NOMO-1 treated with dmso at 0.1 percent for 144 hours (cell line): Measurements from ENCODE around the gene SERF1A.
"Not testable (repeated sequence)": the region's sequence is repeated elsewhere in the genome, so short reads cannot be mapped to it uniquely, and the experiment has no call there.

Experiments used
- DNase-seq: peaks from one replicate; lab custom pipeline; 2025; ENCODE audit not compliant: unreplicated experiment; lab: John Stamatoyannopoulos, UW

SERF1A gene

DNA sequence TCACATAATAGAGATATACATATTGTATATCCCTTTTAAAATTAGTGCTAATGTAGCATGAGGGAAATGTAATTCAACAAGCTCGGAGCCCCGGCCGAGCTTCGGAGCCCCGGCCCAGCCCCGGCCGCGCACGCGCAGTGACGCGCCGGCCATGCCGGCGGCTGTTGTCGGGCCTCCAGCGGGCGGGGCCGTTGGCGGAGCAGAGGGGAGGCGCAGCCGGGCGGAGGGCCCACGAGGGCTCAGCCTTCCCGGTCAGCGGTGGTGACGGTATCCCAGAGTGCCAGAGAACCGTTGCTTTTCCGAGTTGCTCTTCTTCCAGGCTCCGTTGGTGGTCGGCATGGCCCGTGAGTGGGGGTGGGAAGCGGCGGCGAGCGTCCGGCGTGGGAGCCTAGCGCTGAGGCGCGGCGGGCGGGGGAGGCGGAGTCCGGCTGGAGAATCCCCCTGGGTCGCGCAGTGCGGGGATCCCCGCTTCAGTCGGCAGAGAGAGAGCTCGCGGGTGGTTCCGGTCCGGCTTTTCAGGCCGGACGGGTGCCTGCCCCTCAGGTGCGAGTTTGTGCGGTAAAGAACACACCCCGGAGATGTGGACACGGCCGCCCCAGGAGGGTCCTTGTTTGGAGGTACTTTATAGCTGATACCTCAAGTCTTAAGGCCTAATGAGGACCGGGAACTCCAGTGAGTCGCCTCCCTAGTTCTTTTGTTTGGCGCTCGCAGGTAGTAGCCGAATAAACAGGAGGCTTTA, at the start of gene SERF1A:
Gene SERF1A, plus strand, starts transcription at position 137 of the 739 bp plus-strand sequence. Its CDS starts 201 bp downstream, at position 338.
- not testable (repeated sequence) for DNase-seq

- DNase-seq = not testable (repeated sequence)
These were observed 33.7 kb upstream of the SERF1A start for GRCh38 chr5:70866778-70867177.

DNA sequence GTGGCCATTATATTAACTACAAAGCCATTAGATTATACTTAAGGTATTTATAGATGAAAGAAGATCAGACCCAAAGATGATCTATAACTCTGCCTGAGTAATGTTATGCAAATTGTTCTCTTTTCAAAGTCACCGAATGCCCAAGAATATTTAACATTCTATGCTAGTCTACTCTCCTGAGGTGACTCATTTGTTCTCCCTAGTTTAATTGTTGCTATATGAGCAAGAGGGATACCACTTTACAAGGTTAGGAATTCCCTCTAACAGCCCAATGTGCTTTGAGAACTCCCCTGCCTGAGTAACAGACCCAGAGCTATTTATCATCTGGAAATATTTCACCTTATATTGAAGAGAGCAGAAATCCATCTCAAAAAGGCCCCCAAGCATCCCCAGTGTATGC, 29.8 kb upstream of the SERF1A start:
- DNase-seq = not testable (repeated sequence)

- not testable (repeated sequence) for DNase-seq
These were observed 4.4 kb upstream of the SERF1A start for GRCh38 chr5:70896076-70896475.

DNA sequence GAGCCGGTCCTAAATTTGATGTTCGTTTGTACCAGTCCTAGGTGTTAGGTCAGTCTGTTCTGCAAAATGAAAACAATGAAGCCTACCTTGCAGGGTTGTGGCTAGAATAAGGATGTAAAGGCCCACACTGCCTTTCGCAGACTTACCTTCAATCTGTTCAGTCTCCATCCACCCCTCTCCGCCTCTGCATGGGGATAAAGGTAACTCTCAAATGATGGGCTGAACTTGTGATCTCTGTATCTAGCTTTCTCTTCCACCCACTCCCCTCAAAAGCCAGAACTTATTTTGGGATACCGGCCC, 753 bp downstream of the SERF1A start:
- not testable (repeated sequence) for DNase-seq

- DNase-seq = not testable (repeated sequence)
These were observed 6.2 kb downstream of the SERF1A start for GRCh38 chr5:70906624-70907023.

GRCh38 chr5:70916829-70917228, 16.4 kb downstream of the SERF1A start:
- DNase-seq = not testable (repeated sequence)

GRCh38 chr5:70925211-70925562, 24.7 kb downstream of the SERF1A start:
- DNase-seq = not testable (repeated sequence)

DNA sequence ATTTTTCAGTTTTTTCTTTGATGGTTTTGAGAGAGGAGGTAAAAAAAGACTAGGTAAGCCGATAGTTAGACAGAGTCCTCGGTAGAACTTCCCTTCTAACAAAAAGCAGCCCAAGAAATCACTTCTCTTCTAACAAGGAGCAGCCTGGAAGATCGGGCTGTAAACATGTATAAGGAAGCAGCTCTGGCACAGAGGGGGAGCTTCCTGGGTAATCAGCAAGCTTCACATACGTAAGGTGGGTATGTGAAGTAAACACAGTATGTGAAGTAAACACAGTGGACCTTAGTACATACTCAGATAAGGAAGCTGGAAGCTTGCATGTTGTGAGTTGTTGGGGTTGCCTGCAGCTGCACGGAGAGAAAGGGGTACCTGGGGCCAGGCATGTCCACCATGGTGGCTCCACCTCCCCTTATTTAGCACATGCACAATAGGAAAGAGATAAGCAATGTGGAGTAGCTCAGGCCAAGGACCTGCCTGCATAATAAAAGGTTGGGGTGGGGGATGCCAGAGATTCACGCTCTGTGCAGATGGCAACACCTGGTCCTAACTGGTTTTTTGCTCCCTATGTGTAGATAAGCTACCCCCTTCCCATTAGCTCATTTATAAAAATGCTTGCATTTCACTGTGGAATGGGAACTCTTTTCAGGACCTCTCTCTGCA, 31.4 kb downstream of the SERF1A start:
- not testable (repeated sequence) for DNase-seq

- DNase-seq = not testable (repeated sequence)
These were observed 32.1 kb downstream of the SERF1A start for GRCh38 chr5:70932560-70932959.

DNA sequence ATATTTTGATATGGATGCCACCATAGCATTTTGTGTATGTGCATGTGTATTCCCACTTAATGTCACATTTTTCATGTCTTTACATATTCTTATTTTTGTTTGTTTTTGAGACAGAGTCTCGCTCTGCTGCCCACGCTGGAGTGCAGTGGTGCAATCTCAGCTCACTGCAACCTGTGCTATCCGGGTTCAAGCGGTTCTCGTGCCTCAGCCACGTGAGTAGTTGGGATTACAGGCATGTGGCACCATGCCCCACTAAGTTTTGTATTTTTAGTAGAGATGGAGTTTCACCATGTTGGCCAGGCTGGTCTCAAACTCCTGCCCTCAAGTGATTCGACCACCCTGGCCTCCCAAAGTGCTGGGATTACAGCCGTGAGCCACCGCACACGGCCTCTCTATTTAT, 52.6 kb downstream of the SERF1A start:
- DNase-seq = not testable (repeated sequence)
